ENCODE data around the gene RGS16.
"Not testable (repeated sequence)": the region's sequence is repeated elsewhere in the genome, so short reads cannot be mapped to it uniquely, and the experiment has no call there.

- not testable (repeated sequence) for TF ChIP-seq TRIM24 (CRISPR knock-in tag; IDR thresholded peaks at IDR 0.05); ZNF546 (CRISPR knock-in tag; conservative IDR thresholded peaks at IDR 0.05); CCAR2 (optimal IDR thresholded peaks at IDR 0.05; ENCODE audit: low read depth, low read length); ELF1 (CRISPR knock-in tag; IDR thresholded peaks at IDR 0.05); NR2C2 (CRISPR knock-in tag; IDR thresholded peaks at IDR 0.05; ENCODE audit: borderline replicate concordance); ZBTB10 (CRISPR knock-in tag; IDR thresholded peaks at IDR 0.05; ENCODE audit: borderline replicate concordance); ZNF703 (CRISPR knock-in tag; IDR thresholded peaks at IDR 0.05; ENCODE audit: borderline replicate concordance); PRDM10 (CRISPR knock-in tag; IDR thresholded peaks at IDR 0.05; ENCODE audit: low read depth)
Observed at GRCh38 chr1:182632441-182632857, 28.3 kb upstream of the RGS16 start.
